IMR-90 (cell line): ENCODE data around the gene SERPINA3. TPM values are rescaled to one million over a fixed set of nuclear protein-coding genes. Genes with fewer than 3 reads are reported as not detected.

Experiments
- ATAC-seq: fragments of 200-7000 bp; cut with Tn5 transposase; 2 replicates; pipeline ENCODE4 v1.9.1; 2020; ENCODE audit warnings: low read depth, mild to moderate bottlenecking, moderate library complexity
- BruUV-seq: library from RNA; stranded (reverse); fragments of 400-500 nt; replicated peaks from 2 replicates; lab custom pipeline; 2021; lab: Mats Ljungman, UMichigan
- CTCF ChIA-PET: fragments of 300-600 bp; formaldehyde crosslinking; extraction: SDS; loops from one replicate; lab custom pipeline; 2021; ENCODE audit warnings: antibody characterized with exemption; lab: Yijun Ruan, JAX
- POLR2A ChIA-PET: fragments of 300-600 bp; sonication (Branson Sonifier 250); formaldehyde crosslinking; loops from one replicate; lab custom pipeline; 2022; ENCODE audit warnings: antibody characterized with exemption; ENCODE audit not compliant: unreplicated experiment; lab: Charles Lee
- DNase-seq: peaks from one replicate; pipeline ENCODE4 v3.0.0; 2013
- H2AFZ ChIP-seq: replicated peaks from 2 replicates; pipeline ENCODE3; 2013; ENCODE audit warnings: low read length, mild to moderate bottlenecking; ENCODE audit not compliant: poor library complexity
- H2AK5ac ChIP-seq: 2 replicates; pipeline ENCODE4 v1.6.1; 2013; ENCODE audit warnings: low read depth, low read length, inconsistent platforms
- H2AK9ac ChIP-seq: replicated peaks from 2 replicates; pipeline ENCODE3; 2013; ENCODE audit warnings: mild to moderate bottlenecking, low read depth, low read length, moderate library complexity; ENCODE audit not compliant: poor library complexity
- H2BK120ac ChIP-seq: 2 replicates; pipeline ENCODE4 v1.6.1; 2013; ENCODE audit warnings: low read depth, low read length, inconsistent platforms
- H2BK15ac ChIP-seq: 3 replicates; pipeline ENCODE4 v1.6.1; 2013; ENCODE audit warnings: low read depth, low read length, inconsistent platforms
- H2BK20ac ChIP-seq: 2 replicates; pipeline ENCODE4 v1.6.1; 2013; ENCODE audit warnings: low read depth, mild to moderate bottlenecking, inconsistent platforms, low read length, moderate library complexity
- H2BK5ac ChIP-seq: 2 replicates; pipeline ENCODE4 v1.6.1; 2013; ENCODE audit warnings: mild to moderate bottlenecking, low read depth, low read length, inconsistent platforms; ENCODE audit not compliant: poor library complexity, severe bottlenecking
- H3K14ac ChIP-seq: replicated peaks from 2 replicates; pipeline ENCODE4 v1.6.1; 2013; ENCODE audit warnings: low read depth, low read length, inconsistent platforms
- H3K18ac ChIP-seq: 2 replicates; pipeline ENCODE4 v1.6.1; 2013; ENCODE audit warnings: low read depth, low read length, control low read depth
- H3K23ac ChIP-seq: 2 replicates; pipeline ENCODE4 v1.6.1; 2013; ENCODE audit warnings: low read depth, low read length, inconsistent platforms
- H3K27ac ChIP-seq: 2 replicates; pipeline ENCODE4 v1.5.1; 2013; ENCODE audit warnings: mild to moderate bottlenecking, control low read depth, low read length; ENCODE audit not compliant: insufficient read depth
- H3K27me3 ChIP-seq: 2 replicates; pipeline ENCODE4 v1.6.1; 2013; ENCODE audit warnings: low read length; ENCODE audit not compliant: control insufficient read depth, insufficient read depth
- H3K36me3 ChIP-seq: 2 replicates; pipeline ENCODE4 v1.6.1; 2013; ENCODE audit warnings: low read length, mixed read lengths; ENCODE audit not compliant: control insufficient read depth, insufficient read depth
- H3K4ac ChIP-seq: 2 replicates; pipeline ENCODE4 v1.6.1; 2013; ENCODE audit warnings: low read depth, low read length, inconsistent platforms
- H3K4me1 ChIP-seq: 2 replicates; pipeline ENCODE4 v1.6.1; 2013; ENCODE audit warnings: low read length, mixed read lengths; ENCODE audit not compliant: control insufficient read depth, insufficient read depth
- H3K4me2 ChIP-seq: 2 replicates; pipeline ENCODE4 v1.6.1; 2013; ENCODE audit warnings: low read depth, mild to moderate bottlenecking, control low read depth, low read length, moderate library complexity
- H3K4me3 ChIP-seq: 2 replicates; pipeline ENCODE4 v1.5.1; 2013; ENCODE audit warnings: low read depth, mild to moderate bottlenecking, control low read depth, low read length, moderate library complexity; ENCODE audit not compliant: insufficient read depth
- H3K56ac ChIP-seq: 2 replicates; pipeline ENCODE4 v1.6.1; 2013; ENCODE audit warnings: low read length, inconsistent platforms; ENCODE audit not compliant: insufficient read depth; ENCODE audit errors: extremely low read depth
- H3K79me1 ChIP-seq, 2 experiments: 2 replicates each; pipeline ENCODE4 v1.6.1; 2013; ENCODE audit warnings: low read length in 2 of 2, inconsistent platforms in 1 of 2, low read depth in 1 of 2
- H3K9ac ChIP-seq: 2 replicates; pipeline ENCODE4 v1.6.1; 2013; ENCODE audit warnings: low read depth, low read length, control low read depth
- H3K9me1 ChIP-seq: 2 replicates; pipeline ENCODE4 v1.6.1; 2013; ENCODE audit warnings: low read length, inconsistent platforms; ENCODE audit not compliant: insufficient read depth
- H3K9me3 ChIP-seq: 2 replicates; pipeline ENCODE4 v1.6.1; 2013; ENCODE audit warnings: low read length; ENCODE audit not compliant: control insufficient read depth, insufficient read depth
- H4K20me1 ChIP-seq: 2 replicates; pipeline ENCODE4 v1.6.1; 2013; ENCODE audit warnings: low read length, inconsistent platforms; ENCODE audit not compliant: insufficient read depth
- H4K5ac ChIP-seq: 2 replicates; pipeline ENCODE4 v1.6.1; 2013; ENCODE audit warnings: mild to moderate bottlenecking, low read depth, low read length, control low read depth
- H4K8ac ChIP-seq, 2 experiments: 2 replicates each; pipeline ENCODE4 v1.6.1; 2013; ENCODE audit warnings: low read depth in 2 of 2, low read length in 2 of 2, control low read depth in 1 of 2, inconsistent platforms in 1 of 2
- H4K91ac ChIP-seq: 2 replicates; pipeline ENCODE4 v1.6.1; 2013; ENCODE audit warnings: low read depth, low read length, inconsistent platforms; ENCODE audit not compliant: insufficient read depth
- BHLHE40 ChIP-seq: fragments of 150-350 bp; IDR thresholded peaks from 2 replicates; pipeline ENCODE4 v1.6.1; 2016; ENCODE audit warnings: mild to moderate bottlenecking, low read depth, low read length
- CEBPB ChIP-seq: IDR thresholded peaks from 2 replicates; pipeline ENCODE4 v1.6.1; 2012; ENCODE audit warnings: low read depth, low read length, improper control_type of control experiment
- CHD1 ChIP-seq: IDR thresholded peaks from 2 replicates; pipeline ENCODE4 v1.6.1; 2012; ENCODE audit warnings: low read depth, low read length, improper control_type of control experiment
- FOS ChIP-seq: fragments of 150-350 bp; IDR thresholded peaks from 2 replicates; pipeline ENCODE4 v1.6.1; 2016; ENCODE audit warnings: low read depth, low read length
- MAFK ChIP-seq: IDR thresholded peaks from 2 replicates; pipeline ENCODE4 v1.6.1; 2012; ENCODE audit warnings: low read depth, low read length, improper control_type of control experiment
- MAZ ChIP-seq: IDR thresholded peaks from 2 replicates; pipeline ENCODE4 v1.6.1; 2012; ENCODE audit warnings: low read depth, mild to moderate bottlenecking, low read length, improper control_type of control experiment, moderate library complexity, borderline replicate concordance
- MXI1 ChIP-seq: IDR thresholded peaks from 2 replicates; pipeline ENCODE4 v1.6.1; 2012; ENCODE audit warnings: low read depth, mild to moderate bottlenecking, low read length, moderate library complexity, borderline replicate concordance
- NFE2L2 ChIP-seq: fragments of 150-350 bp; IDR thresholded peaks from 2 replicates; pipeline ENCODE4 v1.6.1; 2016; ENCODE audit warnings: low read depth, mild to moderate bottlenecking, low read length
- POLR2A ChIP-seq: IDR thresholded peaks from 2 replicates; pipeline ENCODE4 v1.6.1; 2012; ENCODE audit warnings: mild to moderate bottlenecking, low read depth, low read length
- RAD21 ChIP-seq: IDR thresholded peaks from 2 replicates; pipeline ENCODE4 v1.6.1; 2012; ENCODE audit warnings: low read length, improper control_type of control experiment
- RCOR1 ChIP-seq: IDR thresholded peaks from 2 replicates; pipeline ENCODE4 v1.6.1; 2012; ENCODE audit warnings: mild to moderate bottlenecking, low read length, improper control_type of control experiment; ENCODE audit not compliant: insufficient replicate concordance
- RFX5 ChIP-seq: IDR thresholded peaks from 2 replicates; pipeline ENCODE4 v1.8.0; 2012; ENCODE audit warnings: low read depth, mild to moderate bottlenecking, low read length, moderate library complexity
- SMC3 ChIP-seq: fragments of 150-350 bp; IDR thresholded peaks from 2 replicates; pipeline ENCODE4 v1.6.1; 2016; ENCODE audit warnings: low read depth, mild to moderate bottlenecking, antibody characterized with exemption, low read length, moderate library complexity
- WGBS, 2 experiments: methylation state at CpG; one replicate each; pipeline versions ENCODE4 v1.1.5 to v1.1.7; 2013; ENCODE audit warnings: missing lambda C conversion rate in 2 of 2; ENCODE audit not compliant: insufficient read length in 1 of 2; ENCODE audit errors: extremely low coverage in 2 of 2; 5-methylcytosine and 5-hydroxymethylcytosine counted together
- dilution Hi-C: fragments of 300-500 bp; cut with HindIII; formaldehyde crosslinking; loops from one replicate; pipeline ENCODE4 v1.14.3; 2018; ENCODE audit warnings: low sequenced_read_pairs; ENCODE audit not compliant: unreplicated experiment
- in situ Hi-C: fragments of 300-500 bp; cut with MboI; formaldehyde crosslinking; loops from 3 replicates; pipeline ENCODE4 v1.14.3; 2019; ENCODE audit warnings: low sequenced_read_pairs, inconsistent platforms, mixed read lengths
- intact Hi-C: fragments of 100-400 bp; cut with micrococcal nuclease; formaldehyde crosslinking; loops from 2 replicates; pipeline ENCODE4 v1.10.0; 2022
- polyA plus RNA-seq, 3 experiments: library from polyadenylated mRNA; depleted of rRNA; stranded (reverse); fragments of >200 nt; gene quantifications; 2 replicates each; pipeline ENCODE4 v1.2.3, GENCODE V29; 2012; ENCODE audit warnings: low replicate concordance in 1 of 3
- total RNA-seq: library from RNA; depleted of rRNA; stranded (reverse); fragments of >200 nt; gene quantifications from 2 replicates; pipeline ENCODE4 v1.2.3, GENCODE V29; 2012
- TF ChIP-seq, protein P1 (sequence below): fragments of 150-350 bp; IDR thresholded peaks from 2 replicates; pipeline ENCODE4 v1.6.1; 2016; ENCODE audit warnings: low read depth, mild to moderate bottlenecking, low read length, moderate library complexity, borderline replicate concordance
- TF ChIP-seq, protein P2 (sequence below): fragments of 150-350 bp; IDR thresholded peaks from 2 replicates; pipeline ENCODE4 v1.6.1; 2017; ENCODE audit warnings: mild to moderate bottlenecking, antibody characterized with exemption, low read length, low read depth
- TF ChIP-seq, protein P3 (sequence below): conservative IDR thresholded peaks from 2 replicates; pipeline ENCODE4 v1.5.1; 2012; ENCODE audit warnings: mild to moderate bottlenecking, low read depth, low read length, improper control_type of control experiment

The SERPINA3 gene
- total and polyA plus RNA-seq, 2 of the 4 experiments (the other 2 are of a cell fraction) = 0.36 to 0.48 TPM

GRCh38 chr14:94602722-94603121 lies 9.5 kb upstream of the SERPINA3 start:
- TF ChIP-seq RFX5 (no peak), RAD21 (no peak), BHLHE40 (no peak), SMC3 (no peak), FOS (no peak), POLR2A (no peak), MAZ (no peak), RCOR1 (no peak), CEBPB (no peak), NFE2L2 (no peak), MAFK (no peak), CHD1 (no peak), MXI1 (no peak)
- TF ChIP-seq, protein P1, sequence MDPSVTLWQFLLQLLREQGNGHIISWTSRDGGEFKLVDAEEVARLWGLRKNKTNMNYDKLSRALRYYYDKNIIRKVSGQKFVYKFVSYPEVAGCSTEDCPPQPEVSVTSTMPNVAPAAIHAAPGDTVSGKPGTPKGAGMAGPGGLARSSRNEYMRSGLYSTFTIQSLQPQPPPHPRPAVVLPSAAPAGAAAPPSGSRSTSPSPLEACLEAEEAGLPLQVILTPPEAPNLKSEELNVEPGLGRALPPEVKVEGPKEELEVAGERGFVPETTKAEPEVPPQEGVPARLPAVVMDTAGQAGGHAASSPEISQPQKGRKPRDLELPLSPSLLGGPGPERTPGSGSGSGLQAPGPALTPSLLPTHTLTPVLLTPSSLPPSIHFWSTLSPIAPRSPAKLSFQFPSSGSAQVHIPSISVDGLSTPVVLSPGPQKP = no peak
- TF ChIP-seq, protein P2, sequence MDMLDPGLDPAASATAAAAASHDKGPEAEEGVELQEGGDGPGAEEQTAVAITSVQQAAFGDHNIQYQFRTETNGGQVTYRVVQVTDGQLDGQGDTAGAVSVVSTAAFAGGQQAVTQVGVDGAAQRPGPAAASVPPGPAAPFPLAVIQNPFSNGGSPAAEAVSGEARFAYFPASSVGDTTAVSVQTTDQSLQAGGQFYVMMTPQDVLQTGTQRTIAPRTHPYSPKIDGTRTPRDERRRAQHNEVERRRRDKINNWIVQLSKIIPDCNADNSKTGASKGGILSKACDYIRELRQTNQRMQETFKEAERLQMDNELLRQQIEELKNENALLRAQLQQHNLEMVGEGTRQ = no peak
- TF ChIP-seq, protein P3, sequence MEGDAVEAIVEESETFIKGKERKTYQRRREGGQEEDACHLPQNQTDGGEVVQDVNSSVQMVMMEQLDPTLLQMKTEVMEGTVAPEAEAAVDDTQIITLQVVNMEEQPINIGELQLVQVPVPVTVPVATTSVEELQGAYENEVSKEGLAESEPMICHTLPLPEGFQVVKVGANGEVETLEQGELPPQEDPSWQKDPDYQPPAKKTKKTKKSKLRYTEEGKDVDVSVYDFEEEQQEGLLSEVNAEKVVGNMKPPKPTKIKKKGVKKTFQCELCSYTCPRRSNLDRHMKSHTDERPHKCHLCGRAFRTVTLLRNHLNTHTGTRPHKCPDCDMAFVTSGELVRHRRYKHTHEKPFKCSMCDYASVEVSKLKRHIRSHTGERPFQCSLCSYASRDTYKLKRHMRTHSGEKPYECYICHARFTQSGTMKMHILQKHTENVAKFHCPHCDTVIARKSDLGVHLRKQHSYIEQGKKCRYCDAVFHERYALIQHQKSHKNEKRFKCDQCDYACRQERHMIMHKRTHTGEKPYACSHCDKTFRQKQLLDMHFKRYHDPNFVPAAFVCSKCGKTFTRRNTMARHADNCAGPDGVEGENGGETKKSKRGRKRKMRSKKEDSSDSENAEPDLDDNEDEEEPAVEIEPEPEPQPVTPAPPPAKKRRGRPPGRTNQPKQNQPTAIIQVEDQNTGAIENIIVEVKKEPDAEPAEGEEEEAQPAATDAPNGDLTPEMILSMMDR = no peak
- no peak overlapping the region for H3K14ac ChIP-seq
- H3K9me1 ChIP-seq = peaks cover 7% of the 10 kb centered on the region; the same call in 1 of the 2 replicates
- no peak overlapping the region for H3K27ac ChIP-seq
- H3K18ac ChIP-seq = no peak overlapping the region
- intact Hi-C loops (loop anchor here (5.0 kb wide), 2 partner anchors 65 to 930 kb away; no protein-coding TSS in a partner anchor), in situ Hi-C loops (no loop called here), dilution Hi-C loops (no loop called here)
- no peak overlapping the region for H3K4me3 ChIP-seq
- H2BK20ac ChIP-seq = no peak overlapping the region; the same call in 1 of the 2 replicates
- no peak overlapping the region for H2BK5ac ChIP-seq
- H4K91ac ChIP-seq = peak overlapping the region; percentile 38; the same call in 1 of the 2 replicates
- no peak overlapping the region for H2AFZ ChIP-seq
- H3K56ac ChIP-seq = no peak overlapping the region
- no peak overlapping the region for H2AK5ac ChIP-seq
- peak overlapping the region; percentile 41; the same call in 1 of the 3 replicates for H2BK15ac ChIP-seq
- no TSS peak for BruUV-seq
- H3K4me1 ChIP-seq = peaks cover 20% of the 10 kb centered on the region
- ATAC-seq = no peak
- H2BK120ac ChIP-seq = no peak overlapping the region
- H4K20me1 ChIP-seq = no peaks in the 10 kb centered on the region
- POLR2A ChIA-PET = interaction anchor here (0.6 kb wide), 1 partner anchor 44 kb away, joined by 4 read pairs; no protein-coding TSS in a partner anchor
- no peak overlapping the region for H4K8ac ChIP-seq
- no peaks in the 10 kb centered on the region for H3K36me3 ChIP-seq
- no peak for DNase-seq
- CTCF ChIA-PET = interaction anchor here (1.5 kb wide), 1 partner anchor 8 kb away, joined by 5 read pairs; no protein-coding TSS in a partner anchor
- H3K79me1 ChIP-seq = no peaks in the 10 kb centered on the region
- no peak overlapping the region for H4K5ac ChIP-seq
- H3K27me3 ChIP-seq = no peaks in the 10 kb centered on the region; the same call in 1 of the 2 replicates
- H3K4ac ChIP-seq = peak overlapping the region; percentile 5; the same call in 1 of the 2 replicates
- no peak overlapping the region for H3K9ac ChIP-seq
- WGBS, 2 experiments = 80% methylated on average over 1 of the region's 5 CpGs; no CpG with 5 or more reads in 1 of the 2 experiments
- no peak overlapping the region for H3K4me2 ChIP-seq
- H3K23ac ChIP-seq = no peak overlapping the region
- H3K9me3 ChIP-seq = no peaks in the 10 kb centered on the region
- H2AK9ac ChIP-seq = no peak overlapping the region
